ENCODE results near the gene SH3BP5L.

- no peak for TF ChIP-seq POLR2AphosphoS5 (IDR thresholded peaks at IDR 0.05)
- no peak for TF ChIP-seq CTCF (IDR thresholded peaks at IDR 0.05)
- no peak for TF ChIP-seq POLR2A (IDR thresholded peaks at IDR 0.05)
These were observed 11.5 kb upstream of the SH3BP5L start for GRCh38 chr1:248837045-248837780.
